Subcutaneous adipose tissue (tissue), 4 donors: Measurements from ENCODE around the gene CRTAC1. TPM values are rescaled to one million over a fixed set of nuclear protein-coding genes. Genes with fewer than 3 reads are reported as not detected.

ENCODE experiments used
- CTCF ChIP-seq: fragments of 450-650 bp; IDR thresholded peaks from one replicate; pipeline ENCODE4 v1.5.1; 2016; ENCODE audit warnings: low read depth, mild to moderate bottlenecking, control low read depth, antibody characterized with exemption, moderate library complexity
- total RNA-seq, 4 donors: library from RNA; depleted of rRNA; stranded (reverse); fragments of >200 nt; gene quantifications; one replicate each; pipeline ENCODE4 v1.1.0, GENCODE V29; 2016

CRTAC1 gene
- total RNA-seq, 4 donors from 2014 or later, result 0.51 to 1.5 (median 0.72) TPM

- TF ChIP-seq CTCF, result no peak
Observed at GRCh38 chr10:97969538-97970079, 60.8 kb downstream of the CRTAC1 start.

- no peak for TF ChIP-seq CTCF
Observed at GRCh38 chr10:97964748-97965147, 65.7 kb downstream of the CRTAC1 start.

- TF ChIP-seq CTCF, result no peak
Observed at GRCh38 chr10:97961945-97962344, 68.5 kb downstream of the CRTAC1 start.

GRCh38 chr10:97960269-97961056, 70.0 kb downstream of the CRTAC1 start:
- no peak for TF ChIP-seq CTCF

- no peak for TF ChIP-seq CTCF
Observed at GRCh38 chr10:97949462-97949861, 81.0 kb downstream of the CRTAC1 start.

- TF ChIP-seq CTCF, result no peak
Observed at GRCh38 chr10:97948822-97949221, 81.6 kb downstream of the CRTAC1 start.

GRCh38 chr10:97944772-97945171, 85.6 kb downstream of the CRTAC1 start:
- TF ChIP-seq CTCF, result no peak
